ENCODE data around the gene ZDHHC5.
A peak's percentile ranks its signal among the peaks of the same experiment; 100 is the strongest.
"Not testable (repeated sequence)": the region's sequence is repeated elsewhere in the genome, so short reads cannot be mapped to it uniquely, and the experiment has no call there.

ZDHHC5 gene

DNA sequence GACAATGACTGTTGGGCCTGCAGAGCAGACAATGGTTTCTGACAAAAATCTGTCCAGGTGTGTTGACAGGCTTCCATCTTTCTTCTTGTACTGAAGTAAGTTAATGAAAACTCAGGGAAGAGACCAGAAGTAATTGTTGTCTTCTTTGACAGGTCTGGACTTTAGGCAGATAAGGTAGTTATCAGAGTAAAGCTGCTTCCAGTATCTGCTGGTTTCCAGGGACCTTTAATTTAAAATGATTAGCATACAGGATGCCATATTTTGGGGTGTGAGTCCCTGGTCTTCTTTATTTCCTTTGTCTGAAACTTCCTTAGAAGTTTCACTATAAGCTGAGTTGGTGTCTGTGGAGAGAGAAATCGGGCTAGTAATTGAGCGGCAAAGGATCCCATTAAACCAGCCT is 45.9 kb downstream of the ZDHHC5 start:
- TF ChIP-seq, protein P1, sequence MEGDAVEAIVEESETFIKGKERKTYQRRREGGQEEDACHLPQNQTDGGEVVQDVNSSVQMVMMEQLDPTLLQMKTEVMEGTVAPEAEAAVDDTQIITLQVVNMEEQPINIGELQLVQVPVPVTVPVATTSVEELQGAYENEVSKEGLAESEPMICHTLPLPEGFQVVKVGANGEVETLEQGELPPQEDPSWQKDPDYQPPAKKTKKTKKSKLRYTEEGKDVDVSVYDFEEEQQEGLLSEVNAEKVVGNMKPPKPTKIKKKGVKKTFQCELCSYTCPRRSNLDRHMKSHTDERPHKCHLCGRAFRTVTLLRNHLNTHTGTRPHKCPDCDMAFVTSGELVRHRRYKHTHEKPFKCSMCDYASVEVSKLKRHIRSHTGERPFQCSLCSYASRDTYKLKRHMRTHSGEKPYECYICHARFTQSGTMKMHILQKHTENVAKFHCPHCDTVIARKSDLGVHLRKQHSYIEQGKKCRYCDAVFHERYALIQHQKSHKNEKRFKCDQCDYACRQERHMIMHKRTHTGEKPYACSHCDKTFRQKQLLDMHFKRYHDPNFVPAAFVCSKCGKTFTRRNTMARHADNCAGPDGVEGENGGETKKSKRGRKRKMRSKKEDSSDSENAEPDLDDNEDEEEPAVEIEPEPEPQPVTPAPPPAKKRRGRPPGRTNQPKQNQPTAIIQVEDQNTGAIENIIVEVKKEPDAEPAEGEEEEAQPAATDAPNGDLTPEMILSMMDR (conservative IDR thresholded peaks at IDR 0.05), result no peak

GRCh38 chr11:57716726-57717125 is 48.8 kb downstream of the ZDHHC5 start:
- not testable (repeated sequence) for H3K27ac ChIP-seq

More for the DNA sequence above, 45.9 kb downstream of the ZDHHC5 start:
- peak overlapping the region; percentile 96; the same call in 1 of the 2 replicates for H3K27ac ChIP-seq

GRCh38 chr11:57727185-57727584 is 59.3 kb downstream of the ZDHHC5 start:
- TF ChIP-seq, protein P1 (conservative IDR thresholded peaks at IDR 0.05), result no peak

GRCh38 chr11:57728829-57729228 is 60.9 kb downstream of the ZDHHC5 start:
- no peak overlapping the region for H3K27ac ChIP-seq
- TF ChIP-seq, protein P1 (conservative IDR thresholded peaks at IDR 0.05), result no peak

More at GRCh38 chr11:57727185-57727584, 59.3 kb downstream of the ZDHHC5 start:
- no peak overlapping the region for H3K27ac ChIP-seq

DNA sequence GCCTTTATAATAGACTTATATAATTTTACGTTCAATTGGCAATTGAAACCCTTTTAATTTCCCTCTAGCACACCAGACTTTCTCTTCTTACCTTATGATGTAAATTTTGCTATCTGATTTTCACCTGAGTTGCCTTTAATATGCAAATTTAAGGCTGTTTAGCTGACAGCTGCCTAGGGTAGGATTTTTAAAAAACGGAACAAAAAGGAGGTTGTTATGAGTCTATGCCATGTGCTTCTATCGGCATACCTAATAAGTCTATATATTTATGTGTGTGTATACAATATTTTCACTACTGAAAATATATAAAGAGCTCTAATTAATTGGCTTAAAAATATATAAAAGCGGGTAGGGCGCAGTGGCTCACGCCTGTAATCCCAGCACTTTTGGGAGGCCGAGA is 61.6 kb downstream of the ZDHHC5 start:
- TF ChIP-seq, protein P1 (conservative IDR thresholded peaks at IDR 0.05), result no peak
- no peak overlapping the region for H3K27ac ChIP-seq

GRCh38 chr11:57732661-57733060 is 64.7 kb downstream of the ZDHHC5 start:
- no peak overlapping the region for H3K27ac ChIP-seq
- TF ChIP-seq, protein P1 (conservative IDR thresholded peaks at IDR 0.05), result no peak

GRCh38 chr11:57735619-57736298 is 67.8 kb downstream of the ZDHHC5 start:
- H3K27ac ChIP-seq, result no peak overlapping the region
- TF ChIP-seq, protein P1 (conservative IDR thresholded peaks at IDR 0.05), result no peak
